DMS53 (cell line): ENCODE results near the gene CFAP92.

ENCODE experiments used
- DNase-seq: peaks from one replicate; lab custom pipeline; 2025; lab: John Stamatoyannopoulos, UW

CFAP92 gene

DNA sequence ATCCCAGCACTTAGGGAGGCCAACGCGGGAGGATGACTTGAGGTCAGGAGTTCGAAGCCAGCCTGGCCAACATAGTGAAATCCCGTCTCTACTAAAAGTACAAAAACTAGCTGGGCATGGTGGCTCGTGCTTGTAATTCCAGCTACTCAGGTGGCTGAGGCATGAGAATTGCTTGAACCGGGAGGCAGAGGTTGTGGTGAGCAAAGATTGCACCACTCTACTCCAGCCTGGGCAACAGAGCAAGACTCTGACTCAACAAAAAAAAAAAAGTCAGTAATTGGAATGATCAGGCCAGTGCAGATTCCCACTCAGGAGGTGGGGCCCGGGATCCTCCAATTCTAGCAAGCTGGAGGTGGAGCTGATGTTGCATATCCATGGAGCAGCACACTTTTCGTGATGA, 5.6 kb downstream of the CFAP92 start:
- no peak for DNase-seq

DNA sequence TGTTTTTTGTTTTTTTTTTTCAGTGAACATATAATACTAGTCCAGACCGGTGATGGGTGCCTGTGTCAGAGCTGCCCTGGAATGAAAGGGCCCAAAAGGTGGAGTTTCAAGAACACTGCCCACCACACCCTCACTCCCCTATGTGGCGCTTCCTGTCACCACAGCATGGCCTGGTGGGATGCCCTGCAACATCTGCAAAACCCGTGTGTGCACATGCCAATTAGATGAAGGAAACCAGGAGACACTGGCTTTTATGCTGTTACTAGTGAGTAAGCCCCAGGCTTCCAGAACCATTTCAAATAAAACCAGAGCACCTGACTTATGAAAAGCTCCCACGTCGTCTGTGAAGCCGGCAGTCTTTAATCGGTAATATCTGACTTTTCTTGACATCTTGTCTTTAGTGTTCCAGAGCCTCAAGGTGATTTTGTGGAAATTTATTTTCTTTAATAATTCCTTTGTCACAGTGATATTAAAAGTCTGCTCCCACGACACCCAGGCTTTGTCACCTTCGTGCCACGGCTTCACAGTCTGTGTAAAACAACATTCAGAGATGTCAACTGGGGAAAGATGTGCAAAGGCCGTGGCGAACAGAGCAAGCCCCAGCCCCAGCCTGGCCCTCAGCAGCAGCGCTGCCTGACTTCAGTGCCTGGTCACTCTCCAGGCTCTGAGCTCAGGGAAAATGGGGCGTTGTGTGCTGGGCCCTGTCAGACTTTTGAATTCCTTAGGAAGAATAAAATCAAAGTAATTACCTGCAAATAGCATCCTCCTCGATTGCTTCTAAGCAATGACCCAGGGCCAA, 6.4 kb downstream of the CFAP92 start:
- no peak for DNase-seq

DNA sequence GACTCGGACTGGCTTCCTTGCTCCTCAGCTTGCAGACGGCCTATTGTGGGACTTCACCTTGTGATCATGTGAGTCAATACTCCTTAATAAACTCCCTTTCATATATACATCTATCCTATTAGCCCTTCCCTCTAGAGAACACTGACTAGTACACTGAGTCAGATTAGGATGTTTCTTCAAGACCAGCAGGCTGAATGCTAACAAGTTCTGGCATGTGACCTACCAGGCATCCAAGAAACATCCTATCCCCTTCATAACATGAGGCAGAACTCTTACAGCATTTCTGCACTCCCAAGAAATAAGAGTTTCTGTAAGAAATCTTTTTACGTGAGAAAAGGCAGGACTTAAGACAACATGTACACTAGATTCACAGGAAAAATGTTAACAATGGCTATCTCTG, 9.3 kb downstream of the CFAP92 start:
- DNase-seq: no peak

DNA sequence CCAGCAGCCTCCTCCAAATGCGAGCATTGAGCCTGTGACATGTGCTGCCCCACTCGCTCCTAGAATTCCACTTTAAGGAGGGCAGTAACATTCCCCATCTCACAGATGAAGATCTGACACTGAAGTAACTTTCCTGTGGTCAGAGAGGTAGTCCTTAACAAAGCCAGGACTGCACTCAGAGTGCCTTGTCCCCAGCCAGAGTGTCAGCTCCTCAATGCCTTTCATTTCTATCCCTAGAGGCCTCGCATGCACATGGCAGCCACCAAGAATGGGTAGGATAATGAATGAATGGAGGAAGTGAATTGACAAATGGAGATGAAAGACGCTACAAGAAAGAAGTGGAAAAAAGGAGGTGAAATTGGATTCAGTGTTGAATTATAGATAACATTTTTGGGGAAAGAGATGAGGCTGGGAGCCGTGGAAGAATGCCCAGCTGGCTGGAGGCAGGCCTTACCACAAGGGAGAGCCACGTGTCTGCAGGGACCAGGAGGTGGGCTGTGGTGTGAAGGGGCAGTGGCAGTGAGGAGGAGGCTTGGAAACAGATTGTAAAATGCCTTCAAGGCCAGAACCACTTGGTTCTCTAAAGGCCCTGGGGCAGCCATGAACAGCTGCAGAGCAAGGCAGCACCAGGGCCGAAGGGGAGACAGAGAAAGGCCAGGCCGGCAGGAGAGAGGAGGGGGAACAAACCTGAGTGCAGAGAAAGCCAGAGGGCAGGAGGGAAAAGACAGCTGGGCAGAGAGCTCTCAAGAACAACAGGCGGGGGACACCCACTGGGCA, 10.4 kb downstream of the CFAP92 start:
- no peak for DNase-seq

DNA sequence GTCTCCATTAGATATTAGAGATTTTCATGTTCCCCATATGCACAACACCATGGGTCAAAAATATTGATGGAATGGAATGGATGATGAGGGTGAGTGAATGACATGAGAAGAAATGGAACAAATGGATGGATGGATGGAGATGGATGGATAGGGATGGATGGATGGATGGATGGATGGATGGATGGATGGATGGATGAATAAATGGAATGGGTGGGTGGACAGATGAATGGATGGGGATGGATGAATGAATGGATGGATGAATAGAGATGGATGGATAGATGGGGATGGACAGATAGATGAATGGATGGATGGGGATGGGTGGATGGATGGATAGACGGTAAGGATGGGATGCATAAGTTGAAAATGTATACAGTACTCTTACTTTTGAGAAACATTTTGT, 18.6 kb downstream of the CFAP92 start:
- DNase-seq: no peak

DNA sequence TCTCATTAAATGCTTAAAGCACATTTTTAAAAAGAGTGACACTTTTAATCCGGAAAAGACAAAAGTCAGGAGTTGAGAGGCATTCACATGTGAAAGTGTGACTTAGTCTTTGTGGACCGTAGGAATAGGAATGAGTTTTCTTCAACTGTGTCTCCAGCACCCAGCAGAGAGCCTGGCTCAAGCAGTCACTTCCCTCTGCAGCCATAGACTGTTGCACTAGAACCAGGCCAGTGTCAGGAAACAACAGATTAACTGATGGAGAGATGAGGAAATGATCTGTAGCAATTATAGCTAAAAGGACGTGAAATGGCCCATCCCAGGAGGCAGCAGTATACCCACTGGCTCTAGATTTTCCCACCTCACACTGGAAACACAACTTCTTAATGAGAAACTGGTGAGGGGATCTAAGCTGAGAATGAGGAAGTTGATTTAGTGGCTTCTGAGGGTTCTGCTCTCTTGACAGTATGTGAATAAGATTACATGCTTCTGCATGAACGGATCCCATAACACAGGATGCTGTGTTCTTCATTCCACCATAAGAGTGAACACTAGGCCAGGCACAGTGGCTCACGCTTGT, 19.8 kb downstream of the CFAP92 start:
- DNase-seq: no peak

DNA sequence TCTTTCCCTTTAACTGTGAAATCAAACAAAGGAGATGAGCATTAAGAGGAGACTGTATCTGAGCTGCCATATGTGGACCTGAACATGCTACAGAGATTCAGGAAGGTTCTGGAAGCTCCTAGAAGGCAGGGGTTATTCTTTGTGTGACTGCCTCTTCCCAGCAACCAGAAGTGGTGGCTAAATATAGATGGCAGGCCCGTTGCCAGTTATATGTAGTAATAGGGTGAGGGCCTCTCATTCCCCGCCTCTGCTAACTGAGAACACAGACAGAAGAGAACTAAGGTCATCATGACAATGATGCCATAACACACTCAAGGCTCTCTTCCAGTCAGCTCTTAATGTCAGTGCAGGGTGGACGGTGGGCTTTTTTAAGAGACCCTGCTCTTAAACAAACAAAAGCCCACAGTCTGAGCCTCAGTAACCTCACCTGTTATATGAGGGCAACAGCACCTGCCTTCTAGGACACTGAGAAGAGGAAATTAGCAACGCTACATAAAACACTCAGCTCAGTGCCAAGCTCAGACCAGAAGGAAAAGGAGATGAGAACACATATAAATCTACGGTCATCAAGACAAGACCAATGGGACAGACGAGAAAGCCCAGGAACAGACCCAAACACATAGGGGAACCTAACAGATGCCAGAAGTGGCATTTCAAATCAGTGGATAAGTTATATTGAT, 22.3 kb downstream of the CFAP92 start:
- DNase-seq: no peak

DNA sequence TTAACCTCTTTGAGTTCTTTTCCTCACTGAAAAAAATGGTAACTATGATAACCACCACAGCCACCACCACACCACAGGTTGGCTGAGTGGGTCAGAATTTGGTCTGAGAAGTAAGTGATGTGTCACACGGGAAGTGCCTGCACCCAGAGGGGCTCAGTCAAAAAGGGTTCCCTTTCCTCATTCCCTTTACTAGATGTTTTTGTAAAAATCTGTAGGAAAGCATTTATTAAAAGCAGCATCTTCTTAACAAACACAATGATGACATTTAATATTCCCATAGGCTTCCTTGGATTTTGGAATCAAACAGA, 23.2 kb downstream of the CFAP92 start:
- DNase-seq: no peak

DNA sequence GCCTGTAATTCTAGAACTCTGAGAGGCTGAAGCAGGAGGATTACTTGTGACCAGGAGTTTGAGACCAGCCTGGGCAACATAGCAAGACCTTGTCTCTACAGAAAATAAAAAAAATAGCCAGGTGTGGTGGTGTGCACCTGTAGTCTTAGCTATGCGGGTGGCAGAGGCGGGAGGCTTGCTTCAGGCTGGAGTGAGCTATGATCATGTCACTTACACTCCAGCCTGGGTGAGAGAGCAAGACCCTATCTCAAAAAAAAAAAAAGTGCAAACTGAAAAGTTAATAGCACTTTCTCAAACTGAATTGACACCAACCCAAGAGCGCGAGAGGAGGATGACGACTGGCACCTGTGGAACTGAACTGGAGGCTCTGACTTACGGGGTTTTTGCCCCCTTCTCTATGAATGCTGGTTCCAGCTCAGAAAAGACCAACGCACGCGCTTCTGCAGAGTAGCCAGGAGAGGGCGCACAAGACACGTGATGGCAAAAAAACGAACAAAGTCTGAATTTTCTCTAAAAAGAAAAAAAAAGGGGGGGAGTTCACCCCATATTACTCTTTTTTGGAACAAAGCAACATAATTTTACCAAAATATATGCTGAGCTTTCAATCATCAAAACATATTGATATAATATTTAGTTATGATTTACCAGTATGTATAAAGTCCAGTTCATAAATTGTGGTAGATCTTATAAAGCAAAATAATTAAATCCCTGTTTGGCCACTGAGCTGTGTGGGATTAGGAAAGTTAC, 23.7 kb downstream of the CFAP92 start:
- DNase-seq: peak; percentile 59

DNA sequence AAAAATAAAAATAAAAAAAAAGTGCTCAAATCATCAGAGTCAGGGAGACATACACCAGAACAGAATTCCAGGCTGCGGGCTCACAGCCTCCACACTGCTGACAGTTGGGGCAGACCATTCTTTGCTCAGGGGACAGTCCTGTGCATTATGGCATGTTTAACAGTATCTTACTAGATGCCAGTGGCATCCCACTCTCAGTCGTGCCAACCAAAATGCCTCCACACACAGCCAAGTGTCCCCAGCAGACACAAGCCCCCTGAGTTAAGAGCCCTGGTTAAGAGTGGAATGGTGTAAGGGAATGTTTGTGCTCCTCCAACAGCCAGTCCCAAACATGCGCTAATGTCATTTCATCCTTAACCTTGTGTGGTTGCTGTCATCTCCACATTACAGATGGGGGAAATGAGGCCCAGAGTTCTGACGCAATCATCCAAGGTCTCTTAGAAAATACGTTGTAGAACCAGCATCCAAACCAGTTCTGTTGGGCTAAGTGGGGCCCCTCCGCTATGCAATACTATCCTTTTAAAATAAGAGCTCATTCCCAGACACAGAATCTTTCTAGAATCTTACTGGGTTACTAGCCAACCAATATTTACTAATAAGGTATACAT, 26.0 kb downstream of the CFAP92 start:
- no peak for DNase-seq

DNA sequence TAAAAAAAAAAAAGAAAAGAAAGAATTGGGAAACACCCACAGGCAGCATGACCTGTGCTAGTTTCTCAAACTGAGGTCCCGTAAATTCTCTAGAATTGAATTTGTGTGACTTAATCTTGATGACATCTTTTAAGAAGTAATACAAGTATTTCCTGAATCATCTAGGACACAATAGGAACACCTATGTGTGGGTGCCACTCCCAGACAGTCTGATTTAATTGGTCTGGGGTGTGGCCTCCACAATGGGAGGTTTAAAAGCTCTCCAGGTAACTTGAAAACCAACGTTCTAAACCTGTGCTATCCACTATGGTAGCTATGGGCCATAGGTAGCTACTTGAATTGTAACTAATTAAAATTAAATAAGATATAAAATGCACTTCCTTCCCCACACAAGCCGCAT, 28.1 kb downstream of the CFAP92 start:
- DNase-seq: no peak

DNA sequence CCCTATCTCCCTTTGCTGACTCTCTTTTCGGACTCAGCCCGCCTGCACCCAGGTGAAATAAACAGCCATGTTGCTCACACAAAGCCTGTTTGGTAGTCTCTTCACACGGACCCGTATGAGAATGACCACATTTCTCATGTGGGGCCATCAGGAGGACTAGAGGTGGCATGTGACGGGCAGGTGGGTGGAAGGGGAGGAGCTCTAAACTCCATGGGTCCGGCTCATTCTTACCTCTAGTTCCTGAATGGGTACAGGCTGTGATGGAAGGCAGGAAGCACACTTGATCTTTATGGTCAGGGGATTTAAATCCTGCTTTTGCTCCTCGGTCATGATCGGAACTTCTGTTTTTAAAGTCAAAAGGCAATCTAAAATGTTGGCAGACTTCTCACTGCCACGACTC, 28.6 kb downstream of the CFAP92 start:
- no peak for DNase-seq

DNA sequence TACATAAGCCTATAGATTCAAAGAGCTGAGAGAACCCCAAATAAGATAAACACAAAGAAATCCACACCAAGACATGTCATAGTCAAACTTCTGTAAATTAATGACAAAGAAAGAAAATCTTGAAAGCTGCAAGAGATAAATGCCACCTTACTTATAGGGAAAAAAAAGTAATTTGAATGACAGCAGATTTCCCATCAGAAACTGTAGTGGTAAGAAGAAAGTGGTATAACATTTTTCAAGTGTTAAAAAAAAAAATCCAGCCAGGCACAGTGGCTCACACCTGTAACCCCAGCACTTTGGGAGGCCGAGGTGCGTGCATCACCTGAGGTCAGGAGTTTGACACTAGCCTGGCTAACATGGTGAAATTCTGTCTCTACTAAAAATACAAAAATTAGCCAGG, 37.4 kb downstream of the CFAP92 start:
- no peak for DNase-seq

DNA sequence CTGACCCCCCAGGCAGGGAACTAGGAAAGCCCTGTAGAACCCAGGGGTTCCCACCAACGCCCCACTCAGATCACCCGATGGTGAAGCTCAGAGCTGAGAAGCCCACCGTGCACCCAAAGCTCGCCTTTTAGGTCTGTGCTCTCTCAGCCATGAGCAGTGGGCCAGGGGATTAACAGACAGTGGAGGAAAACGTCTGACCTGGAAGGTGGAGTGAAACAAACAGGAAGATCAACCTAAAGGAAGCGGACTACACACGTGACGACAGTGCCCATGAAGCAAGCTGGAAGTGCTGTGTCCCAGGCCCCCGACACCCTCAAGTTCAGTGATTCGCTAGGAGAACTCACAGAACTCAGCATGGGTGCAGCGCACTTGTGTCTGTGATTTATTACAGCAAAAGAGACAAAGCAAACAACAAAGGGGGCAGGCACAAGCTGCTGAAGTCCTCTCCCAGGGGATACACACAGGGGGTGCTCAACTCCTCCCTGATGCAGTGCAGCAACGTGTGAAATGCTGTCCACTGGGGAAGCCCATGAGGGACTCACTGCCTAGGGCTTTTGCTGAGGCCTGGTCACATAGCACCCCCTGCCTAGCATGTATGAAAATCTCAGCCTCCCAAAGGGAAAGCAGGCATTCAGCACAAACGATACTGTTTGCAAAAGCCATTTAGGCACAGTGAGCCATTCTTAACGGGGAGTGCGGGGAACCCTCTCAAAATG, 43.5 kb downstream of the CFAP92 start:
- DNase-seq: peak; percentile 20

DNA sequence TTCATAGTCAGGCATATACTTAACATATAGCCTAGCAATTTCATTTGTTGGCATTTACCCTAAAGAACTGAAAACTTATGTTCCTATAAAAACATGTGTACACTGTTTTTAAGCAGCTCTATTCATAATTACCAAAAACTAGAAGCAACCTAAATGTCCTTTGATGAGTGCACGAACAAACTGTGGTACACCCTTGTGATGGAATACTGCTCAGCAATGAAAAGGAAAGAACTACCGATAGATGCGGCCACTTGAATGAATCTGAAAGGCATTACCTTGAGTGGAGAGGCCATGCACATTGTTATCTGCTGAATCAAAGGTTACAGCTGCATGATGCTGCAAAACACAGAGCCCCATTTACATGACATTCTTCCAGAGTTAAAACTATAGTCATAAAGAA, 44.7 kb downstream of the CFAP92 start:
- DNase-seq: no peak

DNA sequence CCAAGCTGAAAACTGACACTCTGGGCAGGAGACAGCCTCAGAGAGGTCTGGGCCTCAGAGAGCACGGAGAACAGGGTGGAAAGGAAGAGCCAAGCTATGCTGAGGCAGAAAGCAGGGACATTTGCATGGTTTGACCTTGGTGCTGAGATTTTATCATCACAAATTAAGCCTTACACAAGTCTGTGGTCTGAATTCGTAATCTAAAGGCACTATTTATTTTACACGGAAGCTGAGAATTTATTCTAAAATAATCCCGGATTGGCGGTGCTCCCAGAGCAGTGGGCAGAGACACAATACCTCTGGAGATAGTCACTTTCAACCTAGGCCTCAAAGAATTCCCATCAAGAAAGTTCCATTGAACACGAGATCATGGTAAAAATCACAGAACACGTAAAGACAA, 47.5 kb downstream of the CFAP92 start:
- DNase-seq: no peak

DNA sequence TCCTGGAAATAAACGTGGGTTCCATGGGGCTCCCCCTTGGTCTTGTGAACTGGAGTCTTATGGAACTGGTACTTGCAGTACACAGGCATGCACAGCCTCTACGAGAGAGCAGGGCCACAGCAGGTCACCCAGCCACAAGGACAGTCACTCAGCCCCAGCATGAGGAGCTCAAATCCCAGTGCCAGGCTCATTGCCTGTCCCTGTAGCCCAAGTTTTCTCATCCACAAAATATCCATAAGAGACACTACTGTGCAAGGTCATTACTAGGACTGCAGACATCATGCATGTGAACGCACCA, 48.0 kb downstream of the CFAP92 start:
- no peak for DNase-seq

DNA sequence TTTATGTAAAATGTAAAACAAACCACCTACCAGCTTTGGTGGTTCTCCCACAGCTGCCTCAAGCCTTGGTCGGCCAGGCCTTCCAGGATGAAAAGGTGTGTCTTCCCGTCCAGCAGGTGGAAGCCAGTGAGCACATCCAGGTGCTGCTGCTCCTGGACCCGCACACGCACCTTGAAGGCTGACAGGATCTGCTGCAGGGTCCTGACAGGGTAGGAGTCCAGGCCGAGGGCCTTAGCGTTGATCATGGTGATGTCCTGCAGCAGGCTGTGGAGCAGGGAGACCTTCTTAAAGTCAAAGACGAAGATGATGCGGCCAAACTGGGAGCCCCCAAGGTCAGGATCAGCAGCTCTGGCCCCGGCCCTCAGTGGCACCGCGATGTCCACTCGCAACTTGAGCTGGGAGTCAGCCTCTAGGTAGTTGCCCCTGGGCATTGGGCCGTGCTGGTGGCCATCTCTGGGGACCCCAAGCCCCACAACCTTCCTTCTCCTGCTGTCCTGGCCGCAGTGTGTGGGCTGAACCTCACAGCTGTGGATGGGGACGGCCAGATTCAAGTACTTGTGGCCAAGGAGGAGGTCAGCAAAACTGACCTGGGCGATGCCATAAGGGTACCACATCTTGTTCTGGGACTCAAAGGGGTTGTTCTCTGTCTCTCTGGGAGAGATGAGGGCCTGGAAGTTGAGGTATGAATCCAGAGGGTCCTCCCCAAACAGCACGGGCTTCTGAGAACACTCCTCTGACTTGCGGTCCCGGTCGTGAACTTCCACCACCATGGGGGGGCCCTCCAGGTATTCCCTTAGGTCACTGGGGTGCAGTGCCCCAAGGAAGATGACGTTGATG, 48.6 kb downstream of the CFAP92 start:
- no peak for DNase-seq

DNA sequence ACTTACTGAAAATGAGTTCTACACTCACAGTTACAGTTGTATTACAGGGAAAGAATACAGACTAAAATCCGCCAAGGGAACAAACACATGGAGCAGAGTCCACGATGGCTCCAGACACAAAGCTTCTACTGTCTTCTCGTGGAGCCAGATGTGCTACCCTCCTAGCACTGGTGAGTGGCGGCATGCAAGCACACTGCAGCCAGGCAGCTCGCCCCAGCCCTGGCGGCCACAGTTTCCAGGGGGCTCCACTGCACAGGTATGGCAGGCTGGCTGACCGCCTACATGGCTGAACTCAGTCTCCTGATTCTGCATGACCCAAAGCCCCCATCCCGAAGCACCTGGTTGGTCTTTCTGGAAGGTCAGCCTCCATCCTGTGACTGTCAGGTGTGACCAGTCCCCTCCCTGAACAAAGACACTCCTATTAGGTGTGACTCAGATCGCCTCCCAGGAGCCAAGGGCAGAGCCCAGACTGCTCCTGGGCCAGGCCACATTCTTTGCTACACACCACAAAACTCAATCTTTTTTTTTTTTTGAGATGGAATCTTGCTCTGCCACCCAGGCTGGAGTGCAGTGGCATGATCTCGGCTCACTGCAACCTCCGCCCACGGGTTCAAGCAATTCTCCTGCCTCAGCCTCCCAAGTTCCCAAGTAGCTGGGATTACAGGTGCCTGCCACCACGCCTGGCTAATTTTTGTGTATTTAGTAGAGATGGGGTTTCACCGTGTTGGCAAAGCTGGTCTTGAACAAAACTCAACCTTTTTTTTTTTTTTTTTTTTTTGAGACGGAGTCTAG, 51.5 kb downstream of the CFAP92 start:
- no peak for DNase-seq

DNA sequence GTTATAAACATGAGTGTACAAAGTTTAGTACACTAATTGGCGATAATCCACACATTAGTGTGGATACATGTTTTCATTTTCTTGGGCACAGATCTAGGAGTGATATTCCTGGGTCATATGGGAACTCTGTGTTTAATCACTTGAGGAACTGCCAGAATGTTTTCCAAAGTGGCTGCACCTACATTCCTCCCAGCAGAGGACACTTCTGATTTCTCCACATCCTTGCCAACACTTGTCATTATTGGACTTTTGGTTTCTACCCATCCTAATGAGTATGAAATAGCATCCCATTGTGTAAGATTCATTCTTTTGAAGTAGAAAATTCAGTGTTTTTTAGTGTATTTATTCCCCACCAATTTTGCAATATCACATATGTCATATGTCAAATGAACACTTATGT, 53.6 kb downstream of the CFAP92 start:
- DNase-seq: no peak
